WTC11 (cell line): ENCODE results near the gene GFRA1. TPM values are rescaled to one million over a fixed set of nuclear protein-coding genes. Genes with fewer than 3 reads are reported as not detected.

Source experiments
- ATAC-seq: fragments of 200-7000 bp; cut with Tn5 transposase; 2 replicates; pipeline ENCODE4 v1.10.0; 2021; ENCODE audit warnings: mild to moderate bottlenecking, moderate library complexity
- CTCF ChIA-PET: fragments of 300-600 bp; sonication (Branson Sonifier 250); formaldehyde crosslinking; loops from one replicate; lab custom pipeline; 2021; ENCODE audit warnings: antibody characterized with exemption; lab: Charles Lee
- POLR2A ChIA-PET: fragments of 350-600 bp; sonication (Branson Sonifier 250); formaldehyde crosslinking; loops from one replicate; lab custom pipeline; 2021; ENCODE audit warnings: antibody characterized with exemption; lab: Charles Lee
- DNase-seq: peaks from one replicate; pipeline ENCODE4 v3.0.0; 2021; ENCODE audit warnings: low spot score
- H3K27ac Mint-ChIP-seq: 2 replicates; pipeline ENCODE4 v1.8.0; 2021; ENCODE audit warnings: mixed read lengths
- H3K27me3 Mint-ChIP-seq: 2 replicates; pipeline ENCODE4 v1.8.0; 2021; ENCODE audit warnings: low read depth, mild to moderate bottlenecking, moderate library complexity, mixed read lengths
- H3K36me3 Mint-ChIP-seq: 2 replicates; pipeline ENCODE4 v1.8.0; 2021; ENCODE audit warnings: mixed read lengths
- H3K4me1 Mint-ChIP-seq: 2 replicates; pipeline ENCODE4 v1.8.0; 2022; ENCODE audit warnings: mixed read lengths
- H3K4me3 Mint-ChIP-seq: 2 replicates; pipeline ENCODE4 v1.8.0; 2021; ENCODE audit warnings: mild to moderate bottlenecking, moderate library complexity, mixed read lengths
- H3K9me3 Mint-ChIP-seq: 2 replicates; pipeline ENCODE4 v1.8.0; 2021; ENCODE audit warnings: mixed read lengths
- ATF1 ChIP-seq: sonication (generic); formaldehyde crosslinking; IDR thresholded peaks from 2 replicates; pipeline ENCODE4 v1.8.1; 2023; ENCODE audit warnings: mild to moderate bottlenecking, moderate library complexity, missing genetic modification reagents
- CBFB ChIP-seq: sonication (generic); formaldehyde crosslinking; IDR thresholded peaks from 2 replicates; pipeline ENCODE4 v1.8.1; 2022; ENCODE audit warnings: mild to moderate bottlenecking, low read depth, missing genetic modification reagents
- CREM ChIP-seq: sonication (generic); formaldehyde crosslinking; IDR thresholded peaks from 2 replicates; pipeline ENCODE4 v1.8.1; 2022; ENCODE audit warnings: mild to moderate bottlenecking, missing genetic modification reagents, moderate library complexity
- ELF4 ChIP-seq: sonication (generic); formaldehyde crosslinking; IDR thresholded peaks from 2 replicates; pipeline ENCODE4 v1.8.1; 2022; ENCODE audit warnings: low read depth, mild to moderate bottlenecking, moderate library complexity, missing genetic modification reagents
- EMX1 ChIP-seq: fragments of 250-450 bp; sonication (Bioruptor Pico); IDR thresholded peaks from 2 replicates; pipeline ENCODE4 v1.8.0; 2021; ENCODE audit warnings: mild to moderate bottlenecking
- FOXP1 ChIP-seq: sonication (generic); formaldehyde crosslinking; IDR thresholded peaks from 2 replicates; pipeline ENCODE4 v1.8.0; 2022; ENCODE audit warnings: missing genetic modification reagents, mild to moderate bottlenecking, moderate library complexity, borderline replicate concordance
- GRHL2 ChIP-seq: fragments of 250-450 bp; sonication (Bioruptor Pico); IDR thresholded peaks from 2 replicates; pipeline ENCODE4 v1.8.0; 2022; ENCODE audit warnings: mild to moderate bottlenecking, moderate library complexity; ENCODE audit not compliant: insufficient replicate concordance, severe bottlenecking
- HMGA2 ChIP-seq: fragments of 250-450 bp; sonication (Bioruptor Pico); IDR thresholded peaks from 2 replicates; pipeline ENCODE4 v1.4.0; 2021; ENCODE audit warnings: mild to moderate bottlenecking, moderate library complexity
- IRF2 ChIP-seq: sonication (generic); formaldehyde crosslinking; IDR thresholded peaks from 2 replicates; pipeline ENCODE4 v1.8.0; 2022; ENCODE audit warnings: low read depth, missing genetic modification reagents, borderline replicate concordance
- MXD4 ChIP-seq: fragments of 250-450 bp; sonication (Bioruptor Pico); IDR thresholded peaks from 2 replicates; pipeline ENCODE4 v1.8.0; 2021; ENCODE audit warnings: mild to moderate bottlenecking, moderate library complexity, borderline replicate concordance
- NR2C2 ChIP-seq: sonication (generic); formaldehyde crosslinking; IDR thresholded peaks from 2 replicates; pipeline ENCODE4 v1.8.0; 2022; ENCODE audit warnings: mild to moderate bottlenecking, missing genetic modification reagents
- RELA ChIP-seq: sonication (generic); formaldehyde crosslinking; IDR thresholded peaks from 2 replicates; pipeline ENCODE4 v1.8.1; 2022; ENCODE audit warnings: missing genetic modification reagents, mild to moderate bottlenecking, borderline replicate concordance
- SP1 ChIP-seq: sonication (generic); formaldehyde crosslinking; conservative IDR thresholded peaks from 2 replicates; pipeline ENCODE4 v1.8.1; 2022; ENCODE audit warnings: missing genetic modification reagents
- TEAD1 ChIP-seq: sonication (generic); formaldehyde crosslinking; IDR thresholded peaks from 2 replicates; pipeline ENCODE4 v1.8.0; 2022; ENCODE audit warnings: mild to moderate bottlenecking, missing genetic modification reagents
- ZNF219 ChIP-seq: sonication (generic); formaldehyde crosslinking; IDR thresholded peaks from 2 replicates; pipeline ENCODE4 v1.8.0; 2023; ENCODE audit warnings: missing genetic modification reagents, mild to moderate bottlenecking, borderline replicate concordance
- ZNF263 ChIP-seq: sonication (generic); formaldehyde crosslinking; IDR thresholded peaks from 2 replicates; pipeline ENCODE4 v1.8.1; 2022; ENCODE audit warnings: low read depth, mild to moderate bottlenecking, moderate library complexity, missing genetic modification reagents
- ZNF416 ChIP-seq: fragments of 250-450 bp; sonication (Bioruptor Pico); IDR thresholded peaks from 2 replicates; pipeline ENCODE4 v1.9.0; 2021; ENCODE audit warnings: mild to moderate bottlenecking, inconsistent platforms
- ZNF671 ChIP-seq: fragments of 250-450 bp; sonication (Bioruptor Pico); IDR thresholded peaks from 2 replicates; pipeline ENCODE4 v1.8.0; 2021; ENCODE audit warnings: mild to moderate bottlenecking
- total RNA-seq: library from RNA; stranded (reverse); gene quantifications from 3 replicates; pipeline ENCODE4 v1.2.3, GENCODE V29; 2021
- TF ChIP-seq, protein P1 (sequence below): sonication (generic); formaldehyde crosslinking; IDR thresholded peaks from 2 replicates; pipeline ENCODE4 v1.8.1; 2023; ENCODE audit warnings: mild to moderate bottlenecking, missing genetic modification reagents, borderline replicate concordance
- TF ChIP-seq, protein P2 (sequence below): sonication (generic); formaldehyde crosslinking; IDR thresholded peaks from 2 replicates; pipeline ENCODE4 v1.8.0; 2022; ENCODE audit warnings: mild to moderate bottlenecking, missing genetic modification reagents
- TF ChIP-seq, protein P3 (sequence below): fragments of 250-450 bp; sonication (Bioruptor Pico); IDR thresholded peaks from 2 replicates; pipeline ENCODE4 v1.9.0; 2021; ENCODE audit warnings: mild to moderate bottlenecking
- TF ChIP-seq, protein P4 (sequence below): fragments of 250-450 bp; sonication (Bioruptor Pico); IDR thresholded peaks from 2 replicates; pipeline ENCODE4 v2.1.2; 2022; ENCODE audit warnings: mild to moderate bottlenecking, moderate library complexity
- TF ChIP-seq, protein P5 (sequence below): sonication (generic); formaldehyde crosslinking; IDR thresholded peaks from 2 replicates; pipeline ENCODE4 v1.8.1; 2022; ENCODE audit warnings: low read depth, missing genetic modification reagents, borderline replicate concordance
- TF ChIP-seq, protein P6 (sequence below): fragments of 250-450 bp; sonication (Bioruptor Pico); IDR thresholded peaks from 2 replicates; pipeline ENCODE4 v1.8.0; 2021; ENCODE audit warnings: mild to moderate bottlenecking
- TF ChIP-seq, protein P7 (sequence below): sonication (generic); formaldehyde crosslinking; IDR thresholded peaks from 2 replicates; pipeline ENCODE4 v1.8.1; 2023; ENCODE audit warnings: mild to moderate bottlenecking, missing genetic modification reagents, moderate library complexity

GFRA1 gene
- total RNA-seq, 1 experiment from 2014 or later = 4.4 TPM

DNA sequence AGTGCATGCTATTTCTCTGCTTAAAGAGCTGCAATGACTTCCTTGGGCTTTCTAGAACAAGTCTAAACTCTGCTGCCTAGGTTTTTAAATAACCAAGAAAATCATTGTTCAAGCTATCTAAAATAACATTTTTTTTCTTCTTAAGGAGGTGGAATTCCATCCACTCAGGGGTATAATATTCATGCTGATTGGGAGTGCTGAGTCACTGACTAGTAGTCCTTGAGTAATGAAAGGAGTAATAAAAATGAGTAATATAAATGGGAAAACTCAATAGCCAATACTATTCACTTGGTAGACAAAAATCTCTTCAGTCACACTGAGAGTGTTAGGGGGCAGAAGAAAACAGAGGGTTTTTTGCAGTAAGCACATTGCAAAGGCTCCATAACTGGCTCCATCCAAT, 72.0 kb downstream of the GFRA1 start:
- ATAC-seq = no peak
- H3K36me3 Mint-ChIP-seq = peaks cover 3% of the 10 kb centered on the region
- CTCF ChIA-PET = no interaction called here
- TF ChIP-seq, protein P1, sequence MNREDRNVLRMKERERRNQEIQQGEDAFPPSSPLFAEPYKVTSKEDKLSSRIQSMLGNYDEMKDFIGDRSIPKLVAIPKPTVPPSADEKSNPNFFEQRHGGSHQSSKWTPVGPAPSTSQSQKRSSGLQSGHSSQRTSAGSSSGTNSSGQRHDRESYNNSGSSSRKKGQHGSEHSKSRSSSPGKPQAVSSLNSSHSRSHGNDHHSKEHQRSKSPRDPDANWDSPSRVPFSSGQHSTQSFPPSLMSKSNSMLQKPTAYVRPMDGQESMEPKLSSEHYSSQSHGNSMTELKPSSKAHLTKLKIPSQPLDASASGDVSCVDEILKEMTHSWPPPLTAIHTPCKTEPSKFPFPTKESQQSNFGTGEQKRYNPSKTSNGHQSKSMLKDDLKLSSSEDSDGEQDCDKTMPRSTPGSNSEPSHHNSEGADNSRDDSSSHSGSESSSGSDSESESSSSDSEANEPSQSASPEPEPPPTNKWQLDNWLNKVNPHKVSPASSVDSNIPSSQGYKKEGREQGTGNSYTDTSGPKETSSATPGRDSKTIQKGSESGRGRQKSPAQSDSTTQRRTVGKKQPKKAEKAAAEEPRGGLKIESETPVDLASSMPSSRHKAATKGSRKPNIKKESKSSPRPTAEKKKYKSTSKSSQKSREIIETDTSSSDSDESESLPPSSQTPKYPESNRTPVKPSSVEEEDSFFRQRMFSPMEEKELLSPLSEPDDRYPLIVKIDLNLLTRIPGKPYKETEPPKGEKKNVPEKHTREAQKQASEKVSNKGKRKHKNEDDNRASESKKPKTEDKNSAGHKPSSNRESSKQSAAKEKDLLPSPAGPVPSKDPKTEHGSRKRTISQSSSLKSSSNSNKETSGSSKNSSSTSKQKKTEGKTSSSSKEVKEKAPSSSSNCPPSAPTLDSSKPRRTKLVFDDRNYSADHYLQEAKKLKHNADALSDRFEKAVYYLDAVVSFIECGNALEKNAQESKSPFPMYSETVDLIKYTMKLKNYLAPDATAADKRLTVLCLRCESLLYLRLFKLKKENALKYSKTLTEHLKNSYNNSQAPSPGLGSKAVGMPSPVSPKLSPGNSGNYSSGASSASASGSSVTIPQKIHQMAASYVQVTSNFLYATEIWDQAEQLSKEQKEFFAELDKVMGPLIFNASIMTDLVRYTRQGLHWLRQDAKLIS = no peak
- TF ChIP-seq ZNF671 (CRISPR knock-in tag) (no peak), HMGA2 (no peak), MXD4 (CRISPR knock-in tag) (no peak), GRHL2 (CRISPR knock-in tag) (no peak), NR2C2 (CRISPR knock-in tag) (no peak), ZNF416 (no peak), ATF1 (CRISPR knock-in tag) (no peak)
- TF ChIP-seq, all 79 proteins: peak for 0
- POLR2A ChIA-PET = no interaction called here
- Mint-ChIP-seq H3K9me3 (peaks cover 3% of the 10 kb centered on the region; the same call in 1 of the 2 replicates), H3K27me3 (no peaks in the 10 kb centered on the region), H3K4me3 (no peak overlapping the region), H3K27ac (no peak overlapping the region), H3K4me1 (no peaks in the 10 kb centered on the region)
- DNase-seq = no peak

DNA sequence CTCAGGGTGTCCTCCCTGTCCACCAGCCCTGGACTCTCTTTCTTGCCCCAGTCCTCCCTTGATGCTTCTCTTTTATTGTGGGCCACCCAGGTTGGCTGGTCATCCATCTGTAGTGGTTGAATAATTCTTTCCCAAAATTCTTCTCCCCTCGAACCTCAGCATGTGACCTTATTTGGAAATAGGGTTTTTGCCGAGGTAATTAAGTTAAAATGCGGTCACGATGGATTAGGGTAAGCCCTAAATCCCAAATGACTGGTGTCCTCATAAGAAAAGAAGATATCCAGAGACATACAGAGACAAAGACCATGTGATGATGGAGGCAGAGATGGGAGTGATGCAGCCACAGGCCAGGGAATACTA, 74.3 kb downstream of the GFRA1 start:
- ATAC-seq = no peak
- ChIA-PET CTCF (no interaction called here), POLR2A (no interaction called here)
- Mint-ChIP-seq H3K4me1 (peaks cover 12% of the 10 kb centered on the region), H3K4me3 (no peak overlapping the region), H3K27me3 (no peaks in the 10 kb centered on the region), H3K36me3 (peaks cover 19% of the 10 kb centered on the region), H3K27ac (no peak overlapping the region), H3K9me3 (peaks cover 19% of the 10 kb centered on the region)
- no peak for DNase-seq
- no peak for TF ChIP-seq IRF2
- TF ChIP-seq EMX1 (CRISPR knock-in tag) = no peak
- TF ChIP-seq ZNF263 (CRISPR knock-in tag) = no peak
- TF ChIP-seq CREM (CRISPR knock-in tag) = no peak
- TF ChIP-seq CBFB = no peak
- TF ChIP-seq, protein P2, sequence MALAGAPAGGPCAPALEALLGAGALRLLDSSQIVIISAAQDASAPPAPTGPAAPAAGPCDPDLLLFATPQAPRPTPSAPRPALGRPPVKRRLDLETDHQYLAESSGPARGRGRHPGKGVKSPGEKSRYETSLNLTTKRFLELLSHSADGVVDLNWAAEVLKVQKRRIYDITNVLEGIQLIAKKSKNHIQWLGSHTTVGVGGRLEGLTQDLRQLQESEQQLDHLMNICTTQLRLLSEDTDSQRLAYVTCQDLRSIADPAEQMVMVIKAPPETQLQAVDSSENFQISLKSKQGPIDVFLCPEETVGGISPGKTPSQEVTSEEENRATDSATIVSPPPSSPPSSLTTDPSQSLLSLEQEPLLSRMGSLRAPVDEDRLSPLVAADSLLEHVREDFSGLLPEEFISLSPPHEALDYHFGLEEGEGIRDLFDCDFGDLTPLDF (CRISPR knock-in tag) = no peak
- no peak for TF ChIP-seq TEAD1 (CRISPR knock-in tag)
- TF ChIP-seq ELF4 (CRISPR knock-in tag) = no peak
- TF ChIP-seq, protein P3, sequence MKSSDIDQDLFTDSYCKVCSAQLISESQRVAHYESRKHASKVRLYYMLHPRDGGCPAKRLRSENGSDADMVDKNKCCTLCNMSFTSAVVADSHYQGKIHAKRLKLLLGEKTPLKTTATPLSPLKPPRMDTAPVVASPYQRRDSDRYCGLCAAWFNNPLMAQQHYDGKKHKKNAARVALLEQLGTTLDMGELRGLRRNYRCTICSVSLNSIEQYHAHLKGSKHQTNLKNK (CRISPR knock-in tag) = no peak
- TF ChIP-seq, protein P4, sequence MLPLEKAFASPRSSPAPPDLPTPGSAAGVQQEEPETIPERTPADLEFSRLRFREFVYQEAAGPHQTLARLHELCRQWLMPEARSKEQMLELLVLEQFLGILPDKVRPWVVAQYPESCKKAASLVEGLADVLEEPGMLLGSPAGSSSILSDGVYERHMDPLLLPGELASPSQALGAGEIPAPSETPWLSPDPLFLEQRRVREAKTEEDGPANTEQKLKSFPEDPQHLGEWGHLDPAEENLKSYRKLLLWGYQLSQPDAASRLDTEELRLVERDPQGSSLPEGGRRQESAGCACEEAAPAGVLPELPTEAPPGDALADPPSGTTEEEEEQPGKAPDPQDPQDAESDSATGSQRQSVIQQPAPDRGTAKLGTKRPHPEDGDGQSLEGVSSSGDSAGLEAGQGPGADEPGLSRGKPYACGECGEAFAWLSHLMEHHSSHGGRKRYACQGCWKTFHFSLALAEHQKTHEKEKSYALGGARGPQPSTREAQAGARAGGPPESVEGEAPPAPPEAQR (CRISPR knock-in tag) = no peak
- TF ChIP-seq, protein P5, sequence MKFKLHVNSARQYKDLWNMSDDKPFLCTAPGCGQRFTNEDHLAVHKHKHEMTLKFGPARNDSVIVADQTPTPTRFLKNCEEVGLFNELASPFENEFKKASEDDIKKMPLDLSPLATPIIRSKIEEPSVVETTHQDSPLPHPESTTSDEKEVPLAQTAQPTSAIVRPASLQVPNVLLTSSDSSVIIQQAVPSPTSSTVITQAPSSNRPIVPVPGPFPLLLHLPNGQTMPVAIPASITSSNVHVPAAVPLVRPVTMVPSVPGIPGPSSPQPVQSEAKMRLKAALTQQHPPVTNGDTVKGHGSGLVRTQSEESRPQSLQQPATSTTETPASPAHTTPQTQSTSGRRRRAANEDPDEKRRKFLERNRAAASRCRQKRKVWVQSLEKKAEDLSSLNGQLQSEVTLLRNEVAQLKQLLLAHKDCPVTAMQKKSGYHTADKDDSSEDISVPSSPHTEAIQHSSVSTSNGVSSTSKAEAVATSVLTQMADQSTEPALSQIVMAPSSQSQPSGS (CRISPR knock-in tag) = no peak
- no peak for TF ChIP-seq NR2C2 (CRISPR knock-in tag)
- no peak for TF ChIP-seq RELA (CRISPR knock-in tag)
- TF ChIP-seq, protein P6, sequence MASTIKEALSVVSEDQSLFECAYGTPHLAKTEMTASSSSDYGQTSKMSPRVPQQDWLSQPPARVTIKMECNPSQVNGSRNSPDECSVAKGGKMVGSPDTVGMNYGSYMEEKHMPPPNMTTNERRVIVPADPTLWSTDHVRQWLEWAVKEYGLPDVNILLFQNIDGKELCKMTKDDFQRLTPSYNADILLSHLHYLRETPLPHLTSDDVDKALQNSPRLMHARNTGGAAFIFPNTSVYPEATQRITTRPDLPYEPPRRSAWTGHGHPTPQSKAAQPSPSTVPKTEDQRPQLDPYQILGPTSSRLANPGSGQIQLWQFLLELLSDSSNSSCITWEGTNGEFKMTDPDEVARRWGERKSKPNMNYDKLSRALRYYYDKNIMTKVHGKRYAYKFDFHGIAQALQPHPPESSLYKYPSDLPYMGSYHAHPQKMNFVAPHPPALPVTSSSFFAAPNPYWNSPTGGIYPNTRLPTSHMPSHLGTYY (CRISPR knock-in tag) = no peak
- TF ChIP-seq ZNF219 (CRISPR knock-in tag) = no peak
- TF ChIP-seq, protein P7, sequence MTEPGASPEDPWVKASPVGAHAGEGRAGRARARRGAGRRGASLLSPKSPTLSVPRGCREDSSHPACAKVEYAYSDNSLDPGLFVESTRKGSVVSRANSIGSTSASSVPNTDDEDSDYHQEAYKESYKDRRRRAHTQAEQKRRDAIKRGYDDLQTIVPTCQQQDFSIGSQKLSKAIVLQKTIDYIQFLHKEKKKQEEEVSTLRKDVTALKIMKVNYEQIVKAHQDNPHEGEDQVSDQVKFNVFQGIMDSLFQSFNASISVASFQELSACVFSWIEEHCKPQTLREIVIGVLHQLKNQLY (CRISPR knock-in tag) = no peak
- TF ChIP-seq FOXP1 (CRISPR knock-in tag) = no peak
- no peak for TF ChIP-seq ZNF671 (CRISPR knock-in tag)
- no peak for TF ChIP-seq SP1
